Measurements from ENCODE around the gene IL27RA. TPM values are rescaled to one million over a fixed set of nuclear protein-coding genes. Genes with fewer than 3 reads are reported as not detected.
A peak's percentile ranks its signal among the peaks of the same experiment; 100 is the strongest.

Gene IL27RA
- total RNA-seq, 2 experiments from 2014 or later: 25.0 to 26.7 TPM

DNA sequence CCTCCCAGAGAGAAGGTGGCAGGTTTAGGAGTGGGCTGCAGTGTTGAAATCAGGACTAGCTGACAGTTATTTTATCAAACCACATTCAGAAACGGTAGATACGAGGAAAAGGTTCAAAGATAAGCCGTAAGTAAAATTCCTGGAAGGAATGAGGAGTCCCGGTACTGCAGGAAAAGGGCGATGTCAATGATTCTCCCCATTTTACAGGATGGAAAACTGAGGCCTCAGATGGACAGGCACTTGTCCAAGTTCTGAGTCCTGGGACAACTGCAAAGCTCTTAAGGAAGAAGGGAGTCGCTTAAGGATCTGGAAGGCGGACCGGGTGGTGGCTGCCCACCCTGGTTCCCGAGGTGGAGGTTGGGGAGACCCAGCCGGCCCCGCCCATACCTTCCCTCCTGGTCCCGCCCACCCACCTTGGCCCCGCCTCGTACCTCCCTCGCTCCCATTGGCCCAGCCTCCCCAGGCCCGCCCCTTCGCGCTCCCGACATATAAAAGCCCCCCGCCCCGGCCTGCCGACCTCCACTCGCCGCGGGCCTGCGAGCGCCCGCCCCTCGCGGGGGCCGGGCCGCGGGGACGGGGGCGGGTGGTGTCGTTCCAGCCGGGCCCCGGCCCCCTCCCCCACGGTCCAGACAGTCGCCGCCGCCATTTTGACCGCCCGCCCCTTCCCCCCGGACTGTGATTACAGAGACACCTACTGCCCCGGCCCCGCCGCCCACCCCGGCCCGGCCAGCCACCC is 26.0 kb upstream of the IL27RA start:
- peak; percentile 45 for ATAC-seq (ENCODE audit: poor library complexity)
- Mint-ChIP-seq H3K4me1 (ENCODE audit: low read depth) (peaks cover 49% of the 10 kb centered on the region), H3K36me3 (ENCODE audit: low read depth) (peaks cover 12% of the 10 kb centered on the region)

GRCh38 chr19:14006085-14006765 is 25.3 kb upstream of the IL27RA start, which contains the start of gene RFX1:
Gene RFX1, minus strand, starts transcription at chr19:14006320. Its CDS starts 12,477 bp downstream, at chr19:13993843.
- DNase-seq: peak; percentile 99 to 100 (median 100)
- ChIA-PET POLR2A (interaction anchor here (0.7 to 7.2 kb wide), 27 partner anchors 8 to 910 kb away, joined by 3 to 117 read pairs (median 3); partner anchors contain the start of genes DCAF15, DNAJB1, IL27RA and PRKACA), CTCF (interaction anchor here (0.5 to 2.0 kb wide), 8 partner anchors 18 to 131 kb away, joined by 3 to 9 read pairs (median 4); partner anchors contain the start of genes ASF1B and IL27RA)
- Mint-ChIP-seq H3K4me1 (ENCODE audit: low read depth) (peaks cover 42% of the 10 kb centered on the region), H3K27ac (peak within 1 kb of the TSS; percentile 91), H3K27me3 (no peaks in the 10 kb centered on the region), H3K4me3 (peak within 1 kb of the TSS; percentile 91), H3K36me3 (ENCODE audit: low read depth) (peaks cover 8% of the 10 kb centered on the region), H3K9me3 (no peaks in the 10 kb centered on the region)
- intact Hi-C loops (cut with DNase I, micrococcal nuclease): loop anchor here (1.0 to 5.0 kb wide), 6 partner anchors 20 to 99 kb away; partner anchors contain the start of genes DCAF15 (in 2 of the 2), BRME1 (in 1 of the 2), CC2D1A (in 1 of the 2) and MISP3 (in 1 of the 2)
- Histone ChIP-seq H3K4me3 (ENCODE audit: low read length) (peak within 1 kb of the TSS; percentile 80), H3K27ac (ENCODE audit: low read depth in 1 of 2, low read length in 2 of 2) (peak within 1 kb of the TSS; percentile 99), H3K9me3 (ENCODE audit: control insufficient read depth in 1 of 2, insufficient read depth in 1 of 2, low read length in 2 of 2) (no peaks in the 10 kb centered on the region), H3K4me1 (ENCODE audit: insufficient read depth, low read length) (peaks cover 51% of the 10 kb centered on the region), H3K27me3 (ENCODE audit: control insufficient read depth in 1 of 2, insufficient read depth in 2 of 2, low read length in 2 of 2) (no peaks in the 10 kb centered on the region), H3K36me3 (ENCODE audit: insufficient read depth, low read length) (no peaks in the 10 kb centered on the region)
- TF ChIP-seq, protein P1, sequence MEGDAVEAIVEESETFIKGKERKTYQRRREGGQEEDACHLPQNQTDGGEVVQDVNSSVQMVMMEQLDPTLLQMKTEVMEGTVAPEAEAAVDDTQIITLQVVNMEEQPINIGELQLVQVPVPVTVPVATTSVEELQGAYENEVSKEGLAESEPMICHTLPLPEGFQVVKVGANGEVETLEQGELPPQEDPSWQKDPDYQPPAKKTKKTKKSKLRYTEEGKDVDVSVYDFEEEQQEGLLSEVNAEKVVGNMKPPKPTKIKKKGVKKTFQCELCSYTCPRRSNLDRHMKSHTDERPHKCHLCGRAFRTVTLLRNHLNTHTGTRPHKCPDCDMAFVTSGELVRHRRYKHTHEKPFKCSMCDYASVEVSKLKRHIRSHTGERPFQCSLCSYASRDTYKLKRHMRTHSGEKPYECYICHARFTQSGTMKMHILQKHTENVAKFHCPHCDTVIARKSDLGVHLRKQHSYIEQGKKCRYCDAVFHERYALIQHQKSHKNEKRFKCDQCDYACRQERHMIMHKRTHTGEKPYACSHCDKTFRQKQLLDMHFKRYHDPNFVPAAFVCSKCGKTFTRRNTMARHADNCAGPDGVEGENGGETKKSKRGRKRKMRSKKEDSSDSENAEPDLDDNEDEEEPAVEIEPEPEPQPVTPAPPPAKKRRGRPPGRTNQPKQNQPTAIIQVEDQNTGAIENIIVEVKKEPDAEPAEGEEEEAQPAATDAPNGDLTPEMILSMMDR (IDR thresholded peaks at IDR 0.05): no peak
- peak; percentile 74 for ATAC-seq (ENCODE audit: poor library complexity)

More for the DNA sequence above, 26.0 kb upstream of the IL27RA start:
- Mint-ChIP-seq H3K9me3 (no peaks in the 10 kb centered on the region), H3K4me3 (peak overlapping the region; percentile 91), H3K27me3 (no peaks in the 10 kb centered on the region), H3K27ac (peak overlapping the region; percentile 91)
- Histone ChIP-seq H3K36me3 (ENCODE audit: insufficient read depth, low read length) (no peaks in the 10 kb centered on the region), H3K27ac (ENCODE audit: low read depth in 1 of 2, low read length in 2 of 2) (peak overlapping the region; percentile 99), H3K4me1 (ENCODE audit: insufficient read depth, low read length) (peaks cover 58% of the 10 kb centered on the region), H3K9me3 (ENCODE audit: control insufficient read depth in 1 of 2, insufficient read depth in 1 of 2, low read length in 2 of 2) (no peaks in the 10 kb centered on the region), H3K27me3 (ENCODE audit: control insufficient read depth in 1 of 2, insufficient read depth in 2 of 2, low read length in 2 of 2) (no peaks in the 10 kb centered on the region), H3K4me3 (ENCODE audit: low read length) (peak overlapping the region; percentile 80)
- CTCF ChIA-PET: interaction anchor here (0.5 to 2.0 kb wide), 7 partner anchors 17 to 131 kb away, joined by 3 to 9 read pairs (median 4); partner anchors contain the start of gene ASF1B
- intact Hi-C loops (cut with DNase I, micrococcal nuclease): loop anchor here (1.0 to 5.0 kb wide), 6 partner anchors 19 to 98 kb away; partner anchors contain the start of genes DCAF15 (in 2 of the 2), BRME1 (in 1 of the 2), CC2D1A (in 1 of the 2) and MISP3 (in 1 of the 2)
- DNase-seq: peak; percentile 88 to 96 (median 92)
- POLR2A ChIA-PET: interaction anchor here (0.7 to 7.2 kb wide), 26 partner anchors 7 to 910 kb away, joined by 3 to 117 read pairs (median 4); partner anchors contain the start of genes DCAF15, DNAJB1, IL27RA and PRKACA
- TF ChIP-seq, protein P1 (IDR thresholded peaks at IDR 0.05): no peak
